IMR-90 (cell line): Measurements from ENCODE around the gene PJA2. TPM values are rescaled to one million over a fixed set of nuclear protein-coding genes. Genes with fewer than 3 reads are reported as not detected.

ENCODE experiments used
- ATAC-seq: fragments of 200-7000 bp; cut with Tn5 transposase; 2 replicates; pipeline ENCODE4 v1.9.1; 2020; ENCODE audit warnings: low read depth, mild to moderate bottlenecking, moderate library complexity
- BruUV-seq: library from RNA; stranded (reverse); fragments of 400-500 nt; replicated peaks from 2 replicates; lab custom pipeline; 2021; lab: Mats Ljungman, UMichigan
- CTCF ChIA-PET: fragments of 300-600 bp; formaldehyde crosslinking; extraction: SDS; loops from one replicate; lab custom pipeline; 2021; ENCODE audit warnings: antibody characterized with exemption; lab: Yijun Ruan, JAX
- POLR2A ChIA-PET: fragments of 300-600 bp; sonication (Branson Sonifier 250); formaldehyde crosslinking; loops from one replicate; lab custom pipeline; 2022; ENCODE audit warnings: antibody characterized with exemption; ENCODE audit not compliant: unreplicated experiment; lab: Charles Lee
- DNase-seq: peaks from one replicate; pipeline ENCODE4 v3.0.0; 2013
- H2AFZ ChIP-seq: replicated peaks from 2 replicates; pipeline ENCODE3; 2013; ENCODE audit warnings: low read length, mild to moderate bottlenecking; ENCODE audit not compliant: poor library complexity
- H2AK5ac ChIP-seq: 2 replicates; pipeline ENCODE4 v1.6.1; 2013; ENCODE audit warnings: low read depth, low read length, inconsistent platforms
- H2AK9ac ChIP-seq: replicated peaks from 2 replicates; pipeline ENCODE3; 2013; ENCODE audit warnings: mild to moderate bottlenecking, low read depth, low read length, moderate library complexity; ENCODE audit not compliant: poor library complexity
- H2BK120ac ChIP-seq: 2 replicates; pipeline ENCODE4 v1.6.1; 2013; ENCODE audit warnings: low read depth, low read length, inconsistent platforms
- H2BK15ac ChIP-seq: 3 replicates; pipeline ENCODE4 v1.6.1; 2013; ENCODE audit warnings: low read depth, low read length, inconsistent platforms
- H2BK20ac ChIP-seq: 2 replicates; pipeline ENCODE4 v1.6.1; 2013; ENCODE audit warnings: low read depth, mild to moderate bottlenecking, inconsistent platforms, low read length, moderate library complexity
- H2BK5ac ChIP-seq: 2 replicates; pipeline ENCODE4 v1.6.1; 2013; ENCODE audit warnings: mild to moderate bottlenecking, low read depth, low read length, inconsistent platforms; ENCODE audit not compliant: poor library complexity, severe bottlenecking
- H3K14ac ChIP-seq: replicated peaks from 2 replicates; pipeline ENCODE4 v1.6.1; 2013; ENCODE audit warnings: low read depth, low read length, inconsistent platforms
- H3K18ac ChIP-seq: 2 replicates; pipeline ENCODE4 v1.6.1; 2013; ENCODE audit warnings: low read depth, low read length, control low read depth
- H3K23ac ChIP-seq: 2 replicates; pipeline ENCODE4 v1.6.1; 2013; ENCODE audit warnings: low read depth, low read length, inconsistent platforms
- H3K27ac ChIP-seq: 2 replicates; pipeline ENCODE4 v1.5.1; 2013; ENCODE audit warnings: mild to moderate bottlenecking, control low read depth, low read length; ENCODE audit not compliant: insufficient read depth
- H3K27me3 ChIP-seq: 2 replicates; pipeline ENCODE4 v1.6.1; 2013; ENCODE audit warnings: low read length; ENCODE audit not compliant: control insufficient read depth, insufficient read depth
- H3K36me3 ChIP-seq: 2 replicates; pipeline ENCODE4 v1.6.1; 2013; ENCODE audit warnings: low read length, mixed read lengths; ENCODE audit not compliant: control insufficient read depth, insufficient read depth
- H3K4ac ChIP-seq: 2 replicates; pipeline ENCODE4 v1.6.1; 2013; ENCODE audit warnings: low read depth, low read length, inconsistent platforms
- H3K4me1 ChIP-seq: 2 replicates; pipeline ENCODE4 v1.6.1; 2013; ENCODE audit warnings: low read length, mixed read lengths; ENCODE audit not compliant: control insufficient read depth, insufficient read depth
- H3K4me2 ChIP-seq: 2 replicates; pipeline ENCODE4 v1.6.1; 2013; ENCODE audit warnings: low read depth, mild to moderate bottlenecking, control low read depth, low read length, moderate library complexity
- H3K4me3 ChIP-seq: 2 replicates; pipeline ENCODE4 v1.5.1; 2013; ENCODE audit warnings: low read depth, mild to moderate bottlenecking, control low read depth, low read length, moderate library complexity; ENCODE audit not compliant: insufficient read depth
- H3K56ac ChIP-seq: 2 replicates; pipeline ENCODE4 v1.6.1; 2013; ENCODE audit warnings: low read length, inconsistent platforms; ENCODE audit not compliant: insufficient read depth; ENCODE audit errors: extremely low read depth
- H3K79me1 ChIP-seq, 2 experiments: 2 replicates each; pipeline ENCODE4 v1.6.1; 2013; ENCODE audit warnings: low read length in 2 of 2, inconsistent platforms in 1 of 2, low read depth in 1 of 2
- H3K9ac ChIP-seq: 2 replicates; pipeline ENCODE4 v1.6.1; 2013; ENCODE audit warnings: low read depth, low read length, control low read depth
- H3K9me1 ChIP-seq: 2 replicates; pipeline ENCODE4 v1.6.1; 2013; ENCODE audit warnings: low read length, inconsistent platforms; ENCODE audit not compliant: insufficient read depth
- H3K9me3 ChIP-seq: 2 replicates; pipeline ENCODE4 v1.6.1; 2013; ENCODE audit warnings: low read length; ENCODE audit not compliant: control insufficient read depth, insufficient read depth
- H4K20me1 ChIP-seq: 2 replicates; pipeline ENCODE4 v1.6.1; 2013; ENCODE audit warnings: low read length, inconsistent platforms; ENCODE audit not compliant: insufficient read depth
- H4K5ac ChIP-seq: 2 replicates; pipeline ENCODE4 v1.6.1; 2013; ENCODE audit warnings: mild to moderate bottlenecking, low read depth, low read length, control low read depth
- H4K8ac ChIP-seq, 2 experiments: 2 replicates each; pipeline ENCODE4 v1.6.1; 2013; ENCODE audit warnings: low read depth in 2 of 2, low read length in 2 of 2, control low read depth in 1 of 2, inconsistent platforms in 1 of 2
- H4K91ac ChIP-seq: 2 replicates; pipeline ENCODE4 v1.6.1; 2013; ENCODE audit warnings: low read depth, low read length, inconsistent platforms; ENCODE audit not compliant: insufficient read depth
- CEBPB ChIP-seq: IDR thresholded peaks from 2 replicates; pipeline ENCODE4 v1.6.1; 2012; ENCODE audit warnings: low read depth, low read length, improper control_type of control experiment
- MAFK ChIP-seq: IDR thresholded peaks from 2 replicates; pipeline ENCODE4 v1.6.1; 2012; ENCODE audit warnings: low read depth, low read length, improper control_type of control experiment
- WGBS, 2 experiments: methylation state at CpG; one replicate each; pipeline versions ENCODE4 v1.1.5 to v1.1.7; 2013; ENCODE audit warnings: missing lambda C conversion rate in 2 of 2; ENCODE audit not compliant: insufficient read length in 1 of 2; ENCODE audit errors: extremely low coverage in 2 of 2; 5-methylcytosine and 5-hydroxymethylcytosine counted together
- dilution Hi-C: fragments of 300-500 bp; cut with HindIII; formaldehyde crosslinking; loops from one replicate; pipeline ENCODE4 v1.14.3; 2018; ENCODE audit warnings: low sequenced_read_pairs; ENCODE audit not compliant: unreplicated experiment
- in situ Hi-C: fragments of 300-500 bp; cut with MboI; formaldehyde crosslinking; loops from 3 replicates; pipeline ENCODE4 v1.14.3; 2019; ENCODE audit warnings: low sequenced_read_pairs, inconsistent platforms, mixed read lengths
- intact Hi-C: fragments of 100-400 bp; cut with micrococcal nuclease; formaldehyde crosslinking; loops from 2 replicates; pipeline ENCODE4 v1.10.0; 2022
- polyA plus RNA-seq, 3 experiments: library from polyadenylated mRNA; depleted of rRNA; stranded (reverse); fragments of >200 nt; gene quantifications; 2 replicates each; pipeline ENCODE4 v1.2.3, GENCODE V29; 2012; ENCODE audit warnings: low replicate concordance in 1 of 3
- total RNA-seq: library from RNA; depleted of rRNA; stranded (reverse); fragments of >200 nt; gene quantifications from 2 replicates; pipeline ENCODE4 v1.2.3, GENCODE V29; 2012

The PJA2 gene
- total and polyA plus RNA-seq, 2 of the 4 experiments (the other 2 are of a cell fraction) = 42.3 to 70.6 TPM

GRCh38 chr5:109359642-109360041 is 50.1 kb downstream of the PJA2 start:
- intact Hi-C loops (no loop called here), dilution Hi-C loops (no loop called here), in situ Hi-C loops (no loop called here)
- no peak overlapping the region for H3K4ac ChIP-seq
- H2BK20ac ChIP-seq = no peak overlapping the region
- no peak overlapping the region for H4K5ac ChIP-seq
- CTCF ChIA-PET = interaction anchor here (0.6 kb wide), 1 partner anchor 661 kb away, joined by 3 read pairs; no protein-coding TSS in a partner anchor
- no peaks in the 10 kb centered on the region for H3K9me3 ChIP-seq
- no peaks in the 10 kb centered on the region for H3K9me1 ChIP-seq
- POLR2A ChIA-PET = no interaction called here
- H3K27me3 ChIP-seq = no peaks in the 10 kb centered on the region
- no peak overlapping the region for H4K91ac ChIP-seq
- no peak overlapping the region for H3K27ac ChIP-seq
- H3K56ac ChIP-seq = no peak overlapping the region
- no peak overlapping the region for H2BK5ac ChIP-seq
- peaks cover 10% of the 10 kb centered on the region for H4K20me1 ChIP-seq
- no peak overlapping the region for H3K18ac ChIP-seq
- H3K36me3 ChIP-seq = peaks cover 24% of the 10 kb centered on the region
- H4K8ac ChIP-seq = no peak overlapping the region
- BruUV-seq = no TSS peak
- no peak overlapping the region for H3K4me2 ChIP-seq
- H3K23ac ChIP-seq = no peak overlapping the region
- H3K79me1 ChIP-seq = peaks cover 23 to 38% of the 10 kb centered on the region in 2 experiments
- H3K9ac ChIP-seq = no peak overlapping the region
- H2AK5ac ChIP-seq = no peak overlapping the region
- no peak overlapping the region for H3K14ac ChIP-seq
- no peak overlapping the region for H2AK9ac ChIP-seq
- ATAC-seq = no peak
- TF ChIP-seq MAFK (peak; percentile 89), CEBPB (no peak)
- H2AFZ ChIP-seq = no peak overlapping the region
- H2BK120ac ChIP-seq = no peak overlapping the region
- H3K4me1 ChIP-seq = no peaks in the 10 kb centered on the region
- no CpG with 5 or more reads among the region's 3 CpGs for WGBS, 2 experiments
- no peak overlapping the region for H2BK15ac ChIP-seq
- no peak overlapping the region for H3K4me3 ChIP-seq
- DNase-seq = no peak
